Measurements from ENCODE around the gene PLEKHH1.
"Not testable (repeated sequence)": the region's sequence is repeated elsewhere in the genome, so short reads cannot be mapped to it uniquely, and the experiment has no call there.

The PLEKHH1 gene

GRCh38 chr14:67537736-67538135 lies 4.6 kb downstream of the PLEKHH1 start:
- no peak overlapping the region for H3K4me3 ChIP-seq (replicated peaks; ENCODE audit: low read depth, low read length)
- TF ChIP-seq CTCF (IDR thresholded peaks at IDR 0.05; ENCODE audit: low read depth, low read length, missing control alignments), result no peak
- DNase-seq (ENCODE audit: extremely low read depth, low read depth), result no peak

GRCh38 chr14:67538501-67538900 lies 5.4 kb downstream of the PLEKHH1 start:
- H3K4me3 ChIP-seq (replicated peaks; ENCODE audit: low read depth, low read length), result no peak overlapping the region
- no peak for TF ChIP-seq CTCF (IDR thresholded peaks at IDR 0.05; ENCODE audit: low read depth, low read length, missing control alignments)
- DNase-seq (ENCODE audit: extremely low read depth, low read depth), result no peak

GRCh38 chr14:67539116-67539515 lies 6.0 kb downstream of the PLEKHH1 start:
- H3K4me3 ChIP-seq (replicated peaks; ENCODE audit: low read depth, low read length), result no peak overlapping the region
- TF ChIP-seq CTCF (IDR thresholded peaks at IDR 0.05; ENCODE audit: low read depth, low read length, missing control alignments), result no peak
- DNase-seq (ENCODE audit: extremely low read depth, low read depth), result no peak

GRCh38 chr14:67541448-67542387 lies 8.6 kb downstream of the PLEKHH1 start:
- no peak overlapping the region for H3K4me3 ChIP-seq (replicated peaks; ENCODE audit: low read depth, low read length)
- no peak for DNase-seq (ENCODE audit: extremely low read depth, low read depth)
- no peak for TF ChIP-seq CTCF (IDR thresholded peaks at IDR 0.05; ENCODE audit: low read depth, low read length, missing control alignments)

GRCh38 chr14:67542620-67543019 lies 9.5 kb downstream of the PLEKHH1 start:
- H3K4me3 ChIP-seq (replicated peaks; ENCODE audit: low read depth, low read length); DNase-seq (ENCODE audit: extremely low read depth, low read depth): not testable (repeated sequence)

GRCh38 chr14:67544590-67544989 lies 11.5 kb downstream of the PLEKHH1 start:
- no peak overlapping the region for H3K4me3 ChIP-seq (replicated peaks; ENCODE audit: low read depth, low read length)
- TF ChIP-seq CTCF (IDR thresholded peaks at IDR 0.05; ENCODE audit: low read depth, low read length, missing control alignments), result no peak
- DNase-seq (ENCODE audit: extremely low read depth, low read depth), result no peak

GRCh38 chr14:67547224-67547780 lies 14.2 kb downstream of the PLEKHH1 start:
- no peak for DNase-seq (ENCODE audit: extremely low read depth, low read depth)
- no peak for TF ChIP-seq CTCF (IDR thresholded peaks at IDR 0.05; ENCODE audit: low read depth, low read length, missing control alignments)
- H3K4me3 ChIP-seq (replicated peaks; ENCODE audit: low read depth, low read length), result no peak overlapping the region
